GM21367 (cell line): ENCODE data around the gene CCDC92.
A peak's percentile ranks its signal among the peaks of the same experiment; 100 is the strongest.

ENCODE experiments used
- ATAC-seq: cut with Tn5 transposase; IDR thresholded peaks from one replicate; pipeline ENCODE4 v1.9.1; 2021; ENCODE audit not compliant: unreplicated experiment

The CCDC92 gene

GRCh38 chr12:123972457-123973401 lies at the start of gene CCDC92, which contains the start of gene ZNF664:
Gene CCDC92, minus strand, starts transcription at chr12:123972831. Its CDS starts 28,526 bp downstream, at chr12:123944305.
Gene ZNF664, plus strand, starts transcription at chr12:123973215. Its CDS starts 38,930 bp downstream, at chr12:124012145.
- ATAC-seq, result peak; percentile 71

GRCh38 chr12:124022161-124022560 lies 49.5 kb upstream of the CCDC92 start:
- ATAC-seq, result no peak

- no peak for ATAC-seq
Measured at GRCh38 chr12:124021007-124021406, 48.4 kb upstream of the CCDC92 start.

GRCh38 chr12:124020514-124020949 lies 47.9 kb upstream of the CCDC92 start:
- no peak for ATAC-seq

GRCh38 chr12:124019115-124019514 lies 46.5 kb upstream of the CCDC92 start:
- no peak for ATAC-seq

GRCh38 chr12:124018539-124018938 lies 45.9 kb upstream of the CCDC92 start:
- no peak for ATAC-seq

GRCh38 chr12:124017064-124017463 lies 44.4 kb upstream of the CCDC92 start:
- no peak for ATAC-seq

GRCh38 chr12:124015494-124016461 lies 43.1 kb upstream of the CCDC92 start:
- no peak for ATAC-seq

GRCh38 chr12:124013073-124013472 lies 40.4 kb upstream of the CCDC92 start:
- no peak for ATAC-seq

- no peak for ATAC-seq
Measured at GRCh38 chr12:124011435-124012115, 38.9 kb upstream of the CCDC92 start.

- no peak for ATAC-seq
Measured at GRCh38 chr12:124010687-124011086, 38.1 kb upstream of the CCDC92 start.

- ATAC-seq, result no peak
Measured at GRCh38 chr12:124009781-124010180, 37.1 kb upstream of the CCDC92 start.

- no peak for ATAC-seq
Measured at GRCh38 chr12:124008595-124008994, 36.0 kb upstream of the CCDC92 start.

GRCh38 chr12:124007826-124008570 lies 35.4 kb upstream of the CCDC92 start:
- ATAC-seq, result no peak

GRCh38 chr12:124006846-124007713 lies 34.4 kb upstream of the CCDC92 start:
- no peak for ATAC-seq

GRCh38 chr12:124006085-124006845 lies 33.6 kb upstream of the CCDC92 start:
- ATAC-seq, result no peak

- no peak for ATAC-seq
Measured at GRCh38 chr12:124004233-124004875, 31.7 kb upstream of the CCDC92 start.

- no peak for ATAC-seq
Measured at GRCh38 chr12:124002654-124003053, 30.0 kb upstream of the CCDC92 start.
